ENCODE results near the gene ANKRD10.

DNA sequence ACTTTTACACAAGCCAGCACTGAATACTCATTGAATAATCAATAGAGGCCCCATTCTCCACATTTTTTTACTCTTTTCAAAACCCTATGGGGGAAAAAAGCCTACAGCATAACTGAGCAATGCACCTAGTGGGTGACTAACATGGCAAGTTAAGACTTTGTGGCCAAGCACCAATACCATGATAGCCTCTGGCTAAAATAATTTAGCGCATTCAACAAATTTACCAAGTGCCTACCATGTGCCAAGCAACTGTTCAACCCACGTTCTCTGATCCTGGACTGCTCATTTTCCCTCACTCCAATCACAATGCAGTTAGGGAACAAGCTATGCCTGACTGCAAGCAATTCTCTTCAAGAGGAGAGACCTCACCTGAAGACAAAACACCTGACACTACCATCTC is 3.0 kb downstream of the ANKRD10 start:
- TF ChIP-seq EZH2phosphoT487 (IDR thresholded peaks at IDR 0.05; ENCODE audit: insufficient read depth, low read depth) (no peak), EZH2 (IDR thresholded peaks at IDR 0.05; ENCODE audit: insufficient read depth, poor library complexity, severe bottlenecking) (no peak)
